GM18502 (cell line): ENCODE results near the gene NPAS3.

ENCODE experiments used
- ATAC-seq: cut with Tn5 transposase; IDR thresholded peaks from one replicate; pipeline ENCODE4 v1.9.1; 2021; ENCODE audit warnings: mild to moderate bottlenecking; ENCODE audit not compliant: unreplicated experiment, poor library complexity

The NPAS3 gene

GRCh38 chr14:33134975-33135374 is 196.3 kb downstream of the NPAS3 start:
- no peak for ATAC-seq

DNA sequence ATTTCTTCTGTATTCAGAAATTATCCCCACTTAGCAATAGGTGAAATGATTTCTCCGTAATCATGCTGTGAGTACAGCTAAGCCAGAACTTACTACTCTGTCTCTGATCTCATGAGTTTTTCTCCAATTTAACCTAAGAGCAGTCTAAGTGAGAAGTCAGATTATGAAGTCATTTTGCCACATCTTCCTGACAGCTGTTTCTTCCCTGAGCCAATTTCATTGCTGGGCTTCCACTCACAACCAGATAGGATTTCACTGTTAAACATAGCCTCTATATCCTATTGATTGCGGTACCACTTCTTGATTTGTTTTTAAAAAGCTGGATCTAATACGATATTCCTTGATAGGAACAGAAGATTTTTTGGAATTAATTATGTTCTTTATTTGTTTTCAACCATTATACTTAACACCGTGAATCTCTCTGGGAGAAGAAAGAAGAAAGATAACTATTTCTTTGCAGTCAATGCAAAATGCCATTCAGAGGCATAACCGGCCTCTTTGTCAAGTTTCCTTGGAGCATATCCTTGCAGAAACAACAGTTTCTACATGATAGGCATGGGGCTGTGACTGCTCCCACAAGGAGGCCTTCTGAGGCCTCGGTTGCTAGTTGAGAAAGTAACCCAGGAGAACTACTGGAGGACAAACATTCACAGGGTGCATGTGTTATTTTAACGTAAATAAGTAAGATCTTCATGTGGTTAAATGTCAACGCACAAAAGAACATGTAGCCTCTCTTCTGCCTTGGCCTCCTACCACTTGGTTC is 212.2 kb downstream of the NPAS3 start:
- no peak for ATAC-seq

- no peak for ATAC-seq
Observed at GRCh38 chr14:33163109-33163508, 224.4 kb downstream of the NPAS3 start.

- no peak for ATAC-seq
Observed at GRCh38 chr14:33163600-33163999, 224.9 kb downstream of the NPAS3 start.

GRCh38 chr14:33165144-33165925 is 226.7 kb downstream of the NPAS3 start:
- no peak for ATAC-seq

DNA sequence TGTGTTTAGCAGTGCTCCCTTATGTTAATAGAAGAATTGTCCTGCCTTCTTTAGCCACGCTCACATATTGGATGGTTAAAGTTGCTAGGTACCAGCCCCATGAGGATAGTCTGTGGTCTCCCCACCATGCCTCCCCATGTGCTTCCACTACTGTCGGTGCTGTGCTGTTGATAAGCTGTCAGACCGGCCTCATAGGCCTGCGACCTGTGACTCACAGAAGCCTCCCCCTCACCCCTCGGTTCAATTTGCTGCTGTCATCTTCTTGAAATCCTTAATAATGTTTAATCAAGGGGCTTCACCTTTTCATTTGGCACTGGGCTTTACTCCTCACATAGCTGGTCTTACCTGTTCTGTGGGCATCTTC is 227.2 kb downstream of the NPAS3 start:
- ATAC-seq, result no peak

DNA sequence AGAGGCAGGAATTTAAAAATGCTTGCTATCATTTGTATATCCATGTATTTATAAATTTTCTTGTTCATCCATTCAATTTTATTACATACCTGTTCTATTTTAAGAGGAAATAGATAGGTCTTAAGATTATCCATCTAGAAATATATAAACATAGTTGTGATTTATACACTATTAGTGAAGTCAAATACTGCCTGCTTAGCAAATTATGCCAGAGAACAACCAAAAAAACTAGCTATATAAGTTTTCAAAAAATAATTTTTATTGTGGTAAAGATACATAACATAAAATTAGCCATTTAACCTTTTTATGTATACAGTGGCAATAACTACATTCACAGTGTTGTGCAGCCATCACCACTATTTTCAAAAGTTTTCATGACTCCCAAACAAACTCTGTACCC is 237.3 kb downstream of the NPAS3 start:
- no peak for ATAC-seq

GRCh38 chr14:33184587-33184986 is 245.9 kb downstream of the NPAS3 start:
- no peak for ATAC-seq

DNA sequence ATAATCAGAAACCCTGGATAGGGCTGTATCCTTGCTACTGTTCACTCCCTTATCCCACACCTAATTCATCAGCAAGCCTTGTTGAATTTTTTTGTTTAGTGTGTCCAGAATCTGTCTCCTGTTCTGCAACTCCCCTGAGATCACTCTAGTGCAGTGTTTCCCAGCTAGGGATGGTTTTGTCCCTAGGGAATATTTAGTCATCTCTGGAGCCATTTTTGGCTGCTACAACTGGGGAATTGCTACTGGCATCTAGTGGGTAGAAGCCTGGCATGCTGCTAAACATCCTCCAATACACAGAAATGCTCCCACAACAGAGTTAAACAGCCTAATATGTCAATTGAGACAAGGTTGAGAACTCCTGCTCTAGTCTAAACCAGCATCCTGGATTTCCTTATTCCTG is 248.0 kb downstream of the NPAS3 start:
- ATAC-seq, result no peak

DNA sequence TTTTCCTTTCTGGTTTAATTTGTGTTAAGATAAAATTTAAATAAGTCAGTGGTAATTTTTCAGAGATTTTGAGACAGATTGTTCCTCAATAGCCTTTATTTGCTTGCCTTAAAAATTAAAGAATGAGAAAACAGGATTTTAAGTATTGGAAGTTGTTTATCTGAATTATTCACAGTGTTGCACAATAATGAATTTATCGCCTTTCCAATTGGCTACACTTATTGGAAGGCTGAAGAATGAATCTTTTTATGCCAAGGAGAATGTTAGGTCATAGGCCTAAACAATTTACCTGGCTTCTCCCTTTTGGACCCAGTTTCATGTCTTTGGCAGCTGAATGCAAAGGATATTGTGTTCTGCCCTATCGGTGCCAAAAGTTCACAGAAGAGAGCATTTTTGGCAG is 250.2 kb downstream of the NPAS3 start:
- no peak for ATAC-seq

DNA sequence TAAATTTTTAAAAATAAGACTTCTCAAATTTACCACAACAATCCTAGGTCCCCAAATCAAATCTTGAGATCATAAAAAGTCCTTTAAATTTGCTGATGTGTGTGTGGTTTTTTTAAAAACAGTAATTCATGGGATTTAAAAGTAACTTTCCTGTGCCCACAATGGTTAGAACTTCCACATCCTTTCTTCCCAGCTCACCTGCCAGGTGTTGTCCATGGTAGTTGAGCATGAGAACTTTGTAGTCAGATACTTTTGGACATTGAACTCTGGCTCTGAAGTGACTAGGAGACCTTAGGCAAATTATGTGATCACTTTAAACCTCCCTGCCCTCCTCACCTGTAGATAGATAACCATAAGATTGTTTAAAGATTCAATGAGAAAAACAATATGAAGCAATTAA is 253.2 kb downstream of the NPAS3 start:
- ATAC-seq, result no peak

DNA sequence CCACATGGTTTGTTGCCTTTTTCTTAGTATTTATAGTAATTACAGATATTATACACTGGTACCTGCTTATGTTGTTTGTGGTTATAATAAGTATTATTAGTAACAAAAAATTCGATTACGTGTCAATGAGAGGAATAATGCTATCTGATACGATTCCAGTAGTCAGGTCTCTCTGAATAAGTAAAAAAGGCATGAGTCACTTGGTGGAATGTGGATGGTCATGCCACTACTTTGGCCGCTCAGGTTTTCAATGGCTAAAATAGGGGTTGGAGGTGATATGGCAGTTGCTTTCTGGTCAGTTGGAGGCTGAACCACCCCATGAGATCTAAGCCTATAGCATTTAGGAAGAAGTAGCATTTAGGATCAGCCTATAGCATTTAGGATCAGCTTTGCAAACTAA is 255.9 kb downstream of the NPAS3 start:
- no peak for ATAC-seq

- no peak for ATAC-seq
Observed at GRCh38 chr14:33198684-33199083, 260.0 kb downstream of the NPAS3 start.

DNA sequence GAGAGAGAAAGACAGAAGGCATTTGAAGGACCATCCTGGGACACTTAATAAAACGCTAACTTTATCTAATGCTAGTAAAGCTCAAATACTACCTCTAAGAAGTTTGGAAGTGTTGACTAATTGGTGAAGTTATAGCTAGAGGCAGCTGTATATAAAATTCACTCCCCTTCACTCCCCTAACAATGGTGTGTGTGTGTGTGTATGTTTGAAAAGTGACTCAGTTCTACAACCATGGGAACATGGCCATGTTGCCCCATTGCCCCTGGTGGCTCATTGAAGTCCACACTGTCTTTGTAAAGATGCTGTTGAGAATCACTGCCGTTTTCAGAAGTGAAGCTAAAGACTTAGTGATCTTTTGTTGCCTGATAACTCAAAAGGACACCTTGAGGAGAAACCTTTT is 262.4 kb downstream of the NPAS3 start:
- no peak for ATAC-seq

- ATAC-seq, result no peak
Observed at GRCh38 chr14:33206981-33207380, 268.3 kb downstream of the NPAS3 start.

- no peak for ATAC-seq
Observed at GRCh38 chr14:33207467-33208017, 268.9 kb downstream of the NPAS3 start.

GRCh38 chr14:33210311-33210710 is 271.6 kb downstream of the NPAS3 start:
- ATAC-seq, result no peak

GRCh38 chr14:33218026-33218425 is 279.3 kb downstream of the NPAS3 start:
- no peak for ATAC-seq

GRCh38 chr14:33219957-33220356 is 281.3 kb downstream of the NPAS3 start:
- ATAC-seq, result no peak

DNA sequence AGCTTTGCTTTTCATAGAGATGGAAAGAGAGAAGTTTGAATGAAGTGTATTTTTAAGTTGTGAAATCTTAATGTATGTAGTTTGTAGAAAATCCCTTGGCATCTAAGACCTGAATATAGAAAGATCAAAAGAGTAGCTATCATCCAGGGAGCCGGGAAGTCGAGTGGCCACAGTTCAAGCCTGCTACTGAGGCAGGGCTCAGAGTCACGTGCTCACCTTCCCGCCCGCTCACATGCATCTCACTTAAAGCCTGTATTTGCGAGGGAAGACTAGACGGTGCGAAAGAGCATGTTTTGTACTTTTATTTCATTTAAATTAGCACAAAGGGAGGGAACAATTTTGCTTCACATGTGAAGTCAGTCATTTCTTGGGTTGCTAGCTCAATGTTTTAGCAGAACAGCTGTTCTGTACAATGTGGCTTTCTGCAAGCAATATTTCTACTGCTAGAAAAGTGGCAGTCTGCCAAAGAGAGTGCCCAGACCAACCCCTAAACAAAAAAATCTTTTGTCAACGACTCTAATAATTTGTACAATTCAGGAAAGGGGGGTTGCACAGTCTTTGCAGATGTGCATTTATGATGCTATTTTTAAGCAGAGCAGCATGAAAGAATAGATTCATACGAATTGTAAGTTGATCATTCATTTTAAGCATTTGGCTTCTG is 290.7 kb downstream of the NPAS3 start:
- ATAC-seq, result no peak

- ATAC-seq, result no peak
Observed at GRCh38 chr14:33230021-33230420, 291.3 kb downstream of the NPAS3 start.
